DND-41 (cell line): Measurements from ENCODE around the gene TDRD12.

Experiments used
- CTCF ChIP-seq: IDR thresholded peaks from 2 replicates; pipeline ENCODE4 v1.5.1; 2012; ENCODE audit warnings: borderline replicate concordance, low read length, moderate library complexity, mild to moderate bottlenecking; ENCODE audit not compliant: poor library complexity, severe bottlenecking; ENCODE audit errors: extremely low read depth
- EZH2 ChIP-seq: IDR thresholded peaks from 3 replicates; pipeline ENCODE4 v1.6.1; 2012; ENCODE audit warnings: borderline replicate concordance, low read depth, mild to moderate bottlenecking, moderate library complexity, low read length, inconsistent platforms; ENCODE audit not compliant: severe bottlenecking

GRCh38 chr19:32863301-32863700 is 143.7 kb downstream of the TDRD12 start:
- TF ChIP-seq CTCF = no peak
- no peak for TF ChIP-seq EZH2
